ENCODE data around the gene RASA3. TPM values are rescaled to one million over a fixed set of nuclear protein-coding genes. Genes with fewer than 3 reads are reported as not detected.
A peak's percentile ranks its signal among the peaks of the same experiment; 100 is the strongest.
"Not testable (repeated sequence)": the region's sequence is repeated elsewhere in the genome, so short reads cannot be mapped to it uniquely, and the experiment has no call there.

The RASA3 gene
- total RNA-seq, 1 experiment from 2014 or later: 22.3 TPM

DNA sequence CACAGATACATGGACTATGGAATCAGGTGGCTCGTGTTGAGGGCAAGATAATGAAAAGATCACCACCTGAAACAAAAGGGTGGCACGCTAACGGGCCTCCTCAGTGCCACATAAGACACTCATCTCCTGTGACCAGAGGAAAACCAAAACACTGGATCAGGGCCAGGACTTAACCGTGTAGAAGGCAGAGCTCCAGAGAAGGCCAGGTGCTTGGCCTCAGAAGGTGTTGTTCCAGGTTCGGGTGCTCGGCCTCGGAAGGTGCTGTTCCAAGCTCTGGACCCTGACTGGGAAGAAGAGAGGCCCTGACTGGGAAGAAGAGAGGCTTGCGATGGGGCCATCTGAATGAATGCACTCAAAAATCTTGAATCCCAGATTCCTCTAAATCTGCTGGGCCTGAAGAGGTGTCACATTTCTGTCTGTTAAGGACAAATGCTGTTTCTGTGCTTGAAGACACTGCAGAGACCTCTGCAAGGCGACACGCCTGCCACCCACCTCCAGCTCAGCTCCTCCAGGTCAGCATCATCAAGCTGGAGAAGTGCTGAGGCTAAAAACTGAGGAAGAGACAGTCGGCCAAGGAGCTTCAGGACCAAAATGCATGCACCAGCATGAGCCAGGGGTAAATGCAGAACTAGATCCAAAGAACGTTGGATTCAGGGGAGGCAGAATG lies 2.7 kb upstream of the RASA3 start (continued):
- TF ChIP-seq, protein P1, sequence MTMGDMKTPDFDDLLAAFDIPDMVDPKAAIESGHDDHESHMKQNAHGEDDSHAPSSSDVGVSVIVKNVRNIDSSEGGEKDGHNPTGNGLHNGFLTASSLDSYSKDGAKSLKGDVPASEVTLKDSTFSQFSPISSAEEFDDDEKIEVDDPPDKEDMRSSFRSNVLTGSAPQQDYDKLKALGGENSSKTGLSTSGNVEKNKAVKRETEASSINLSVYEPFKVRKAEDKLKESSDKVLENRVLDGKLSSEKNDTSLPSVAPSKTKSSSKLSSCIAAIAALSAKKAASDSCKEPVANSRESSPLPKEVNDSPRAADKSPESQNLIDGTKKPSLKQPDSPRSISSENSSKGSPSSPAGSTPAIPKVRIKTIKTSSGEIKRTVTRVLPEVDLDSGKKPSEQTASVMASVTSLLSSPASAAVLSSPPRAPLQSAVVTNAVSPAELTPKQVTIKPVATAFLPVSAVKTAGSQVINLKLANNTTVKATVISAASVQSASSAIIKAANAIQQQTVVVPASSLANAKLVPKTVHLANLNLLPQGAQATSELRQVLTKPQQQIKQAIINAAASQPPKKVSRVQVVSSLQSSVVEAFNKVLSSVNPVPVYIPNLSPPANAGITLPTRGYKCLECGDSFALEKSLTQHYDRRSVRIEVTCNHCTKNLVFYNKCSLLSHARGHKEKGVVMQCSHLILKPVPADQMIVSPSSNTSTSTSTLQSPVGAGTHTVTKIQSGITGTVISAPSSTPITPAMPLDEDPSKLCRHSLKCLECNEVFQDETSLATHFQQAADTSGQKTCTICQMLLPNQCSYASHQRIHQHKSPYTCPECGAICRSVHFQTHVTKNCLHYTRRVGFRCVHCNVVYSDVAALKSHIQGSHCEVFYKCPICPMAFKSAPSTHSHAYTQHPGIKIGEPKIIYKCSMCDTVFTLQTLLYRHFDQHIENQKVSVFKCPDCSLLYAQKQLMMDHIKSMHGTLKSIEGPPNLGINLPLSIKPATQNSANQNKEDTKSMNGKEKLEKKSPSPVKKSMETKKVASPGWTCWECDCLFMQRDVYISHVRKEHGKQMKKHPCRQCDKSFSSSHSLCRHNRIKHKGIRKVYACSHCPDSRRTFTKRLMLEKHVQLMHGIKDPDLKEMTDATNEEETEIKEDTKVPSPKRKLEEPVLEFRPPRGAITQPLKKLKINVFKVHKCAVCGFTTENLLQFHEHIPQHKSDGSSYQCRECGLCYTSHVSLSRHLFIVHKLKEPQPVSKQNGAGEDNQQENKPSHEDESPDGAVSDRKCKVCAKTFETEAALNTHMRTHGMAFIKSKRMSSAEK (CRISPR knock-in tag; IDR thresholded peaks at IDR 0.05; ENCODE audit: borderline replicate concordance): no peak
- TF ChIP-seq MXD4 (CRISPR knock-in tag; IDR thresholded peaks at IDR 0.05; ENCODE audit: borderline replicate concordance) (no peak), FOXJ3 (CRISPR knock-in tag; IDR thresholded peaks at IDR 0.05; ENCODE audit: borderline replicate concordance) (no peak), ZNF416 (CRISPR knock-in tag; IDR thresholded peaks at IDR 0.05) (no peak), NFATC4 (CRISPR knock-in tag; IDR thresholded peaks at IDR 0.05) (no peak), OVOL2 (CRISPR knock-in tag; IDR thresholded peaks at IDR 0.05; ENCODE audit: borderline replicate concordance) (no peak)

DNA sequence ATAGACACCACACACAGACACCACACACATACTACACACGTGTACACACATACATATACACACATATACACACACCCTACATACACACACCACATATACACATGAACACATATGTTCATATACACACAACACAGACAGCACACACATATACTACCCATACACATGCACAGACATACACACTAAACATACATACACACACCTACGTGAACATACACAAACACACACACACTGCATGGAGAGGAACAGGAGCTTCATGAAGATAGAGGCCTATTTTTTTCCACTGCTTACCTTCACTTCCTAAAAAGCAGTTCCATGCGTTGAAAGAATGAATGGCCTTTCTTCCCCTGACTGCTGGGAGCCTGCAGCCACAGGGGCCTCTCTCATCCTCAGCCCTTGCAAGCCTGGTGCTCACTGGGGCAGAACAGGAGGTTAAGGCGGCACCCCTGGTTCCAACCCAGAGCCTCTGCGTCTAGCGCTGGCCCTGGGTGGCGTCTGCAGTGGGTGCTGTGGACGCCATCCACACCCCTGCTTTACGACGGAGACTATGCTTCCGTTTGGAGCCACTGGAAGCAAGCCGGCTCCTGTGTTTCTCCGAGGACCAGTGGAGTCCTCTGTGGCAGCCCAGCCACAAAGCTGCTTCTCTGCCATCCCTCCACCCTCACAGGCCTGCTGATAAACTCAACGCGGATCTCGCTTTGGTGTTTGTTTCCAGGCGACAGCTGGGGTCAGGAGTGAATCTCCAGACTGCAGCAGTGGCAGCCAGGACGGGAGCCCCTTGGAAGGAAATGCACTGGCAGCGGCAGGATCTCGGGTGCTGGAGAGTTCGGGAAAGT lies 1.9 kb upstream of the RASA3 start:
- ATAC-seq: no peak
- Mint-ChIP-seq H3K27ac (peak overlapping the region; percentile 26), H3K4me3 (peak overlapping the region; percentile 26), H3K36me3 (0 out of 2 replicates have a peak, but pooled peaks cover 4% of the 10 kb centered on the region), H3K9me3 (peaks cover 7% of the 10 kb centered on the region), H3K27me3 (ENCODE audit: low read depth) (peaks cover 10% of the 10 kb centered on the region), H3K4me1 (peaks cover 28% of the 10 kb centered on the region)
- no peak for DNase-seq (ENCODE audit: low spot score)
- TF ChIP-seq, protein P2, sequence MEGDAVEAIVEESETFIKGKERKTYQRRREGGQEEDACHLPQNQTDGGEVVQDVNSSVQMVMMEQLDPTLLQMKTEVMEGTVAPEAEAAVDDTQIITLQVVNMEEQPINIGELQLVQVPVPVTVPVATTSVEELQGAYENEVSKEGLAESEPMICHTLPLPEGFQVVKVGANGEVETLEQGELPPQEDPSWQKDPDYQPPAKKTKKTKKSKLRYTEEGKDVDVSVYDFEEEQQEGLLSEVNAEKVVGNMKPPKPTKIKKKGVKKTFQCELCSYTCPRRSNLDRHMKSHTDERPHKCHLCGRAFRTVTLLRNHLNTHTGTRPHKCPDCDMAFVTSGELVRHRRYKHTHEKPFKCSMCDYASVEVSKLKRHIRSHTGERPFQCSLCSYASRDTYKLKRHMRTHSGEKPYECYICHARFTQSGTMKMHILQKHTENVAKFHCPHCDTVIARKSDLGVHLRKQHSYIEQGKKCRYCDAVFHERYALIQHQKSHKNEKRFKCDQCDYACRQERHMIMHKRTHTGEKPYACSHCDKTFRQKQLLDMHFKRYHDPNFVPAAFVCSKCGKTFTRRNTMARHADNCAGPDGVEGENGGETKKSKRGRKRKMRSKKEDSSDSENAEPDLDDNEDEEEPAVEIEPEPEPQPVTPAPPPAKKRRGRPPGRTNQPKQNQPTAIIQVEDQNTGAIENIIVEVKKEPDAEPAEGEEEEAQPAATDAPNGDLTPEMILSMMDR (IDR thresholded peaks at IDR 0.05): no peak
- TF ChIP-seq, protein P1 (CRISPR knock-in tag; IDR thresholded peaks at IDR 0.05; ENCODE audit: borderline replicate concordance): no peak
- TF ChIP-seq FOXP1 (CRISPR knock-in tag; IDR thresholded peaks at IDR 0.05; ENCODE audit: borderline replicate concordance): 0 out of 2 replicates have a peak, but pooled peaks have one; percentile 32
- CTCF ChIA-PET: interaction anchor here (0.6 to 1.3 kb wide), 2 partner anchors 22 to 297 kb away, joined by 3 to 4 read pairs; no protein-coding TSS in a partner anchor
- POLR2A ChIA-PET: no interaction called here

DNA sequence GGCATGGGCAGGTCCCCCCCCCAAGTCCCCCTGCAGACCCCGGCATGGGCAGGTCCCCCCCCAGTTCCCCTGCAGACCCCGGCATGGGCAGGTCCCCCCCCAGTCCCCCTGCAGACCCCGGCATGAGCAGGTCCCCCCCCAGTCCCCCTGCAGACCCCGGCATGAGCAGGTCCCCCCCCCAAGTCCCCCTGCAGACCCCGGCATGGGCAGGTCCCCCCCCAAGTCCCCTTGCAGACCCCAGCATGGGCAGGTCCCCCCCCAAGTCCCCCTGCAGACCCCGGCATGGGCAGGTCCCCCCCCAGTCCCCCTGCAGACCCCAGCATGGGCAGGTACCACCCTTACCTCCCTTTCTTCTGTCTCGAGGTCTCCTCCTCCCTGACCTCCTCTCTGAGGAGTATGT lies 1.1 kb upstream of the RASA3 start:
- Mint-ChIP-seq H3K27me3 (ENCODE audit: low read depth) (peaks cover 10% of the 10 kb centered on the region), H3K4me1 (peaks cover 36% of the 10 kb centered on the region), H3K4me3 (peak overlapping the region; percentile 26), H3K27ac (peak overlapping the region; percentile 26; the same call in 1 of the 2 replicates)
- POLR2A ChIA-PET; ATAC-seq; CTCF ChIA-PET; DNase-seq (ENCODE audit: low spot score); H3K9me3 Mint-ChIP-seq; H3K36me3 Mint-ChIP-seq: not testable (repeated sequence)

DNA sequence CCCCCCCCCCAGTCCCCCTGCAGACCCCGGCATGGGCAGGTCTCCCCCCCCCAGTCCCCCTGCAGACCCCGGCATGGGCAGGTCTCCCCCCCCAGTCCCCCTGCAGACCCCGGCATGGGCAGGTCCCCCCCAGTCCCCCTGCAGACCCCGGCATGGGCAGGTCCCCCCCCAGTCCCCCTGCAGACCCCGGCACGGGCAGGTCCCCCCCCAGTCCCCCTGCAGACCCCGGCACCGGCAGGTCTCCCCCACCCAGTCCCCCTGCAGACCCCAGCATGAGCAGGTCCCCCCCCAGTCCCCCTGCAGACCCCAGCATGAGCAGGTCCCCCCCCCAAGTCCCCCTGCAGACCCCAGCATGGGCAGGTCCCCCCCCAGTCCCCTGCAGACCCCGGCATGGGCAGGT lies 703 bp upstream of the RASA3 start:
- ATAC-seq; POLR2A ChIA-PET; CTCF ChIA-PET; DNase-seq (ENCODE audit: low spot score); H3K9me3 Mint-ChIP-seq; H3K36me3 Mint-ChIP-seq; H3K27ac Mint-ChIP-seq; H3K4me3 Mint-ChIP-seq: not testable (repeated sequence)
- Mint-ChIP-seq H3K4me1 (peaks cover 40% of the 10 kb centered on the region), H3K27me3 (ENCODE audit: low read depth) (peaks cover 10% of the 10 kb centered on the region)
